ENCODE results near the gene RAB36.
A peak's percentile ranks its signal among the peaks of the same experiment; 100 is the strongest.

Gene RAB36

GRCh38 chr22:23175817-23176644, 30.8 kb downstream of the RAB36 start:
- no peak for TF ChIP-seq CTCF (IDR thresholded peaks at IDR 0.05; ENCODE audit: extremely low read depth, missing control alignments)
- no peak for DNase-seq (ENCODE audit: low spot score)

GRCh38 chr22:23176645-23177027, 31.4 kb downstream of the RAB36 start:
- DNase-seq (ENCODE audit: low spot score): no peak
- TF ChIP-seq CTCF (IDR thresholded peaks at IDR 0.05; ENCODE audit: extremely low read depth, missing control alignments): no peak

GRCh38 chr22:23177197-23177596, 31.9 kb downstream of the RAB36 start:
- TF ChIP-seq CTCF (IDR thresholded peaks at IDR 0.05; ENCODE audit: extremely low read depth, missing control alignments): peak; percentile 5
- DNase-seq (ENCODE audit: low spot score): no peak

GRCh38 chr22:23178512-23179254, 33.4 kb downstream of the RAB36 start:
- TF ChIP-seq CTCF (IDR thresholded peaks at IDR 0.05; ENCODE audit: extremely low read depth, missing control alignments): peak; percentile 93
- peak; percentile 83 for DNase-seq (ENCODE audit: low spot score)

GRCh38 chr22:23179381-23180299, 34.4 kb downstream of the RAB36 start:
- DNase-seq (ENCODE audit: low spot score): peak; percentile 32
- TF ChIP-seq CTCF (IDR thresholded peaks at IDR 0.05; ENCODE audit: extremely low read depth, missing control alignments): no peak

- peak; percentile 92 for DNase-seq (ENCODE audit: low spot score)
- TF ChIP-seq CTCF (IDR thresholded peaks at IDR 0.05; ENCODE audit: extremely low read depth, missing control alignments): peak; percentile 5
Measured at GRCh38 chr22:23180301-23180892, 35.1 kb downstream of the RAB36 start, which contains the start of gene BCR. TSS of gene BCR (plus strand) at chr22:23180509. CDS start at chr22:23180961, 452 bp downstream.
